HepG2 (cell line): ENCODE results near the gene GRM4. TPM values are rescaled to one million over a fixed set of nuclear protein-coding genes. Genes with fewer than 3 reads are reported as not detected.

Experiments
- ATAC-seq: fragments of 200-7000 bp; cut with Tn5 transposase; 3 replicates; pipeline ENCODE4 v1.9.1; 2020; ENCODE audit warnings: mild to moderate bottlenecking, moderate library complexity
- BruUV-seq: library from RNA; stranded (reverse); fragments of 400-500 nt; replicated peaks from 2 replicates; lab custom pipeline; 2021; lab: Mats Ljungman, UMichigan
- CTCF ChIA-PET: fragments of 300-600 bp; formaldehyde crosslinking; extraction: SDS; loops from one replicate; lab custom pipeline; 2021; ENCODE audit warnings: low total read pairs, inconsistent platforms, low intra/inter-chr PET ratio; lab: Yijun Ruan, JAX
- POLR2A ChIA-PET: fragments of 350-600 bp; sonication (Branson Sonifier 250); formaldehyde crosslinking; loops from one replicate; lab custom pipeline; 2020; ENCODE audit warnings: antibody characterized with exemption, inconsistent platforms; lab: Yijun Ruan, JAX
- DNase-seq: peaks from one replicate; pipeline ENCODE4 v3.0.0-alpha.2; 2015; ENCODE audit warnings: low spot score
- FAIRE-seq: peaks from 3 replicates; lab custom pipeline; 2011; peaks lifted over from hg19 to GRCh38; lab: Jason Lieb, UNC
- H2AFZ ChIP-seq: one replicate; pipeline ENCODE4 v1.6.1; 2011; ENCODE audit warnings: low read length, inconsistent platforms
- H3K27ac ChIP-seq: fragments of 300-600 bp; 3 replicates; pipeline ENCODE4 v1.8.0; 2011; ENCODE audit warnings: mixed run types, mild to moderate bottlenecking, mixed read lengths, low read length, inconsistent platforms; ENCODE audit not compliant: insufficient read depth; ENCODE audit errors: extremely low read length
- H3K27me3 ChIP-seq, 2 experiments: fragments of 200-600 bp in 1 of 2; 2 replicates in 1 of 2; 3 replicates in 1 of 2; pipeline versions ENCODE4 v1.6.0 to v1.8.0; 2011; ENCODE audit warnings: low read length in 2 of 2, mild to moderate bottlenecking in 2 of 2, moderate library complexity in 2 of 2, inconsistent platforms in 1 of 2; ENCODE audit not compliant: insufficient read depth in 2 of 2, control insufficient read depth in 1 of 2
- H3K36me3 ChIP-seq, 2 experiments: fragments of 200-600 bp in 1 of 2; replicated peaks in 1 of 2; 2 replicates in 1 of 2; 3 replicates in 1 of 2; pipeline versions ENCODE4 v1.5.1 to v1.8.0; 2011; ENCODE audit warnings: low read length in 2 of 2, inconsistent platforms in 1 of 2; ENCODE audit not compliant: insufficient read depth in 2 of 2, control insufficient read depth in 1 of 2
- H3K4me1 ChIP-seq: 2 replicates; pipeline ENCODE4 v1.5.1; 2012; ENCODE audit warnings: low read length, inconsistent platforms; ENCODE audit not compliant: insufficient read depth
- H3K4me2 ChIP-seq: 2 replicates; pipeline ENCODE4 v1.6.0; 2011; ENCODE audit warnings: low read depth, low read length, inconsistent platforms
- H3K4me3 ChIP-seq, 3 experiments: fragments of 200-600 bp in 1 of 3; sonication (generic), shearing (Covaris generic) in 1 of 3; replicated peaks in 1 of 3; 2 replicates each; pipeline ENCODE4 v1.5.1; 2011 to 2016; ENCODE audit warnings: low read length in 3 of 3, inconsistent platforms in 2 of 3, low read depth in 2 of 3, mild to moderate bottlenecking in 2 of 3, control low read depth in 1 of 3, mixed read lengths in 1 of 3; ENCODE audit not compliant: insufficient read depth in 1 of 3
- H3K79me2 ChIP-seq: one replicate; pipeline ENCODE4 v1.6.1; 2011; ENCODE audit warnings: low read length, inconsistent platforms; ENCODE audit not compliant: insufficient read depth
- H3K9ac ChIP-seq: 2 replicates; pipeline ENCODE4 v1.6.0; 2011; ENCODE audit warnings: mild to moderate bottlenecking, low read depth, low read length, inconsistent platforms; ENCODE audit not compliant: insufficient read depth
- H3K9me3 ChIP-seq: 2 replicates; pipeline ENCODE4 v1.5.1; 2012; ENCODE audit warnings: mild to moderate bottlenecking, low read length
- H4K20me1 ChIP-seq: 2 replicates; pipeline ENCODE4 v1.6.0; 2011; ENCODE audit warnings: inconsistent platforms, mild to moderate bottlenecking, low read length, moderate library complexity; ENCODE audit not compliant: insufficient read depth
- ELF1 ChIP-seq: sonication (generic); formaldehyde crosslinking; IDR thresholded peaks from 2 replicates; pipeline ENCODE4 v1.4.0; 2020; ENCODE audit warnings: missing genetic modification reagents
- MLLT10 ChIP-seq: sonication (generic); formaldehyde crosslinking; IDR thresholded peaks from 2 replicates; pipeline ENCODE4 v1.4.0; 2020; ENCODE audit warnings: missing genetic modification reagents
- MTF2 ChIP-seq: sonication (generic); formaldehyde crosslinking; IDR thresholded peaks from 2 replicates; pipeline ENCODE4 v1.5.0; 2020; ENCODE audit warnings: missing genetic modification reagents, borderline replicate concordance
- PPARG ChIP-seq: conservative IDR thresholded peaks from 2 replicates; pipeline ENCODE4 v1.6.1; 2016; ENCODE audit warnings: missing biosample characterization, missing genetic modification reagents
- SP140L ChIP-seq: sonication (generic); formaldehyde crosslinking; IDR thresholded peaks from 2 replicates; pipeline ENCODE4 v1.4.0; 2020; ENCODE audit warnings: missing genetic modification reagents, borderline replicate concordance
- ZNF224 ChIP-seq: sonication (generic); formaldehyde crosslinking; IDR thresholded peaks from 2 replicates; pipeline ENCODE4 v1.5.0; 2020; ENCODE audit warnings: mild to moderate bottlenecking, missing genetic modification reagents
- ZNF33A ChIP-seq: sonication (generic); formaldehyde crosslinking; IDR thresholded peaks from 2 replicates; pipeline ENCODE4 v1.5.1; 2020; ENCODE audit warnings: missing genetic modification reagents, mild to moderate bottlenecking, moderate library complexity, borderline replicate concordance
- ZNF570 ChIP-seq: sonication (generic); formaldehyde crosslinking; IDR thresholded peaks from 2 replicates; pipeline ENCODE4 v1.4.0; 2020; ENCODE audit warnings: mild to moderate bottlenecking, missing genetic modification reagents, borderline replicate concordance
- ZNF577 ChIP-seq: sonication (generic); formaldehyde crosslinking; IDR thresholded peaks from 2 replicates; pipeline ENCODE4 v1.4.0; 2020; ENCODE audit warnings: mild to moderate bottlenecking, low read depth, missing genetic modification reagents, borderline replicate concordance
- ZNF639 ChIP-seq: conservative IDR thresholded peaks from 2 replicates; pipeline ENCODE4 v1.6.1; 2018; ENCODE audit warnings: missing genetic modification reagents
- ZNF672 ChIP-seq: sonication (generic); formaldehyde crosslinking; IDR thresholded peaks from 2 replicates; pipeline ENCODE4 v1.8.1; 2022; ENCODE audit warnings: missing genetic modification reagents
- ZNF703 ChIP-seq: sonication (generic); formaldehyde crosslinking; IDR thresholded peaks from 2 replicates; pipeline ENCODE4 v1.5.1; 2020; ENCODE audit warnings: missing genetic modification reagents, mild to moderate bottlenecking, moderate library complexity, borderline replicate concordance
- WGBS: methylation state at CpG from one replicate; pipeline ENCODE4 v1.1.6; 2017; ENCODE audit warnings: low lambda C conversion rate; 5-methylcytosine and 5-hydroxymethylcytosine counted together
- in situ Hi-C: cut with HindIII; loops from 2 replicates; pipeline ENCODE4 v1.10.0; 2017; ENCODE audit warnings: low pct_unique_long_range_greater_than_20kb; ENCODE audit not compliant: extremely low pct_ligation_motif_present
- intact Hi-C: fragments of 100-400 bp; cut with micrococcal nuclease; formaldehyde crosslinking; loops from one replicate; pipeline ENCODE4 v1.10.0; 2022; ENCODE audit not compliant: unreplicated experiment
- polyA plus RNA-seq, 8 experiments: library from polyadenylated mRNA; depleted of rRNA in 3 of 8; stranded (reverse) in 7 of 8; unstranded in 1 of 8; fragments of >200 nt; fragmentation: Illumina TruSeq in 4 of 8; extraction: Trizol in 4 of 8; gene quantifications; 2 replicates each; pipeline versions ENCODE4 v1.2.1 to v1.2.3, GENCODE V29; 2011 to 2016; ENCODE audit warnings: low read depth in 4 of 8, missing spikeins in 1 of 8, mixed read lengths in 1 of 8; ENCODE audit not compliant: insufficient read depth in 1 of 8
- total RNA-seq, 5 experiments: library from RNA; depleted of rRNA; stranded (reverse); fragments of >200 nt; fragmentation: Illumina TruSeq; extraction: Trizol; gene quantifications; 2 replicates each; pipeline ENCODE4 v1.2.3, GENCODE V29; 2016; ENCODE audit warnings: low read depth in 1 of 5
- TF ChIP-seq, protein P1 (sequence below): sonication (generic); formaldehyde crosslinking; IDR thresholded peaks from 2 replicates; pipeline ENCODE4 v1.5.1; 2020; ENCODE audit warnings: missing genetic modification reagents, mild to moderate bottlenecking, borderline replicate concordance
- TF ChIP-seq, protein P2 (sequence below): sonication (generic); formaldehyde crosslinking; IDR thresholded peaks from 2 replicates; pipeline ENCODE4 v1.4.0; 2020; ENCODE audit warnings: missing genetic modification reagents

GRM4 gene
- total and polyA plus RNA-seq, 2 of the 13 experiments (the other 11 are each of a cell fraction or from before 2014, with no cell fraction given), result not detected

GRCh38 chr6:34053721-34054120 is 92.2 kb downstream of the GRM4 start:
- Histone ChIP-seq H4K20me1 (peaks cover 4% of the 10 kb centered on the region; the same call in 1 of the 2 replicates), H3K4me2 (no peak overlapping the region), H3K4me3 (no peak overlapping the region), H3K36me3 (no peaks in the 10 kb centered on the region), H3K79me2 (no peaks in the 10 kb centered on the region), H3K9me3 (no peaks in the 10 kb centered on the region), H3K4me1 (no peaks in the 10 kb centered on the region), H3K27ac (no peak overlapping the region), H2AFZ (no peak overlapping the region), H3K27me3 (peaks cover 13 to 60% of the 10 kb centered on the region in 2 experiments), H3K9ac (no peak overlapping the region)
- TF ChIP-seq PPARG (no peak), ZNF639 (CRISPR knock-in tag) (no peak), ELF1 (CRISPR knock-in tag) (no peak), ZNF224 (no peak), SP140L (CRISPR knock-in tag) (no peak), ZNF577 (CRISPR knock-in tag) (no peak), ZNF672 (CRISPR knock-in tag) (no peak), MTF2 (CRISPR knock-in tag) (no peak), ZNF33A (CRISPR knock-in tag) (no peak), MLLT10 (CRISPR knock-in tag) (no peak), ZNF570 (CRISPR knock-in tag) (no peak), ZNF703 (CRISPR knock-in tag) (no peak)
- TF ChIP-seq, protein P1, sequence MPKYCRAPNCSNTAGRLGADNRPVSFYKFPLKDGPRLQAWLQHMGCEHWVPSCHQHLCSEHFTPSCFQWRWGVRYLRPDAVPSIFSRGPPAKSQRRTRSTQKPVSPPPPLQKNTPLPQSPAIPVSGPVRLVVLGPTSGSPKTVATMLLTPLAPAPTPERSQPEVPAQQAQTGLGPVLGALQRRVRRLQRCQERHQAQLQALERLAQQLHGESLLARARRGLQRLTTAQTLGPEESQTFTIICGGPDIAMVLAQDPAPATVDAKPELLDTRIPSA, result no peak
- TF ChIP-seq, protein P2, sequence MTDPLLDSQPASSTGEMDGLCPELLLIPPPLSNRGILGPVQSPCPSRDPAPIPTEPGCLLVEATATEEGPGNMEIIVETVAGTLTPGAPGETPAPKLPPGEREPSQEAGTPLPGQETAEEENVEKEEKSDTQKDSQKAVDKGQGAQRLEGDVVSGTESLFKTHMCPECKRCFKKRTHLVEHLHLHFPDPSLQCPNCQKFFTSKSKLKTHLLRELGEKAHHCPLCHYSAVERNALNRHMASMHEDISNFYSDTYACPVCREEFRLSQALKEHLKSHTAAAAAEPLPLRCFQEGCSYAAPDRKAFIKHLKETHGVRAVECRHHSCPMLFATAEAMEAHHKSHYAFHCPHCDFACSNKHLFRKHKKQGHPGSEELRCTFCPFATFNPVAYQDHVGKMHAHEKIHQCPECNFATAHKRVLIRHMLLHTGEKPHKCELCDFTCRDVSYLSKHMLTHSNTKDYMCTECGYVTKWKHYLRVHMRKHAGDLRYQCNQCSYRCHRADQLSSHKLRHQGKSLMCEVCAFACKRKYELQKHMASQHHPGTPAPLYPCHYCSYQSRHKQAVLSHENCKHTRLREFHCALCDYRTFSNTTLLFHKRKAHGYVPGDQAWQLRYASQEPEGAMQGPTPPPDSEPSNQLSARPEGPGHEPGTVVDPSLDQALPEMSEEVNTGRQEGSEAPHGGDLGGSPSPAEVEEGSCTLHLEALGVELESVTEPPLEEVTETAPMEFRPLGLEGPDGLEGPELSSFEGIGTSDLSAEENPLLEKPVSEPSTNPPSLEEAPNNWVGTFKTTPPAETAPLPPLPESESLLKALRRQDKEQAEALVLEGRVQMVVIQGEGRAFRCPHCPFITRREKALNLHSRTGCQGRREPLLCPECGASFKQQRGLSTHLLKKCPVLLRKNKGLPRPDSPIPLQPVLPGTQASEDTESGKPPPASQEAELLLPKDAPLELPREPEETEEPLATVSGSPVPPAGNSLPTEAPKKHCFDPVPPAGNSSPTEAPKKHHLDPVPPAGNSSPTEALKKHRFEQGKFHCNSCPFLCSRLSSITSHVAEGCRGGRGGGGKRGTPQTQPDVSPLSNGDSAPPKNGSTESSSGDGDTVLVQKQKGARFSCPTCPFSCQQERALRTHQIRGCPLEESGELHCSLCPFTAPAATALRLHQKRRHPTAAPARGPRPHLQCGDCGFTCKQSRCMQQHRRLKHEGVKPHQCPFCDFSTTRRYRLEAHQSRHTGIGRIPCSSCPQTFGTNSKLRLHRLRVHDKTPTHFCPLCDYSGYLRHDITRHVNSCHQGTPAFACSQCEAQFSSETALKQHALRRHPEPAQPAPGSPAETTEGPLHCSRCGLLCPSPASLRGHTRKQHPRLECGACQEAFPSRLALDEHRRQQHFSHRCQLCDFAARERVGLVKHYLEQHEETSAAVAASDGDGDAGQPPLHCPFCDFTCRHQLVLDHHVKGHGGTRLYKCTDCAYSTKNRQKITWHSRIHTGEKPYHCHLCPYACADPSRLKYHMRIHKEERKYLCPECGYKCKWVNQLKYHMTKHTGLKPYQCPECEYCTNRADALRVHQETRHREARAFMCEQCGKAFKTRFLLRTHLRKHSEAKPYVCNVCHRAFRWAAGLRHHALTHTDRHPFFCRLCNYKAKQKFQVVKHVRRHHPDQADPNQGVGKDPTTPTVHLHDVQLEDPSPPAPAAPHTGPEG, result no peak
- CTCF ChIA-PET, result interaction anchor here (1.0 kb wide), 1 partner anchor 101 kb away, joined by 3 read pairs; no protein-coding TSS in a partner anchor
- WGBS, result 26% methylated on average over 8 of the region's 8 CpGs
- intact Hi-C loops (no loop called here), in situ Hi-C loops (no loop called here)
- ATAC-seq (no peak), DNase-seq (no peak), FAIRE-seq (no peak)
- no TSS peak for BruUV-seq
- POLR2A ChIA-PET, result no interaction called here
